ENCODE data around the gene RAB11B. TPM values are rescaled to one million over a fixed set of nuclear protein-coding genes. Genes with fewer than 3 reads are reported as not detected.
A peak's percentile ranks its signal among the peaks of the same experiment; 100 is the strongest.

RAB11B gene
- total and polyA plus RNA-seq, 9 of the 15 experiments (the other 6 are each of a cell fraction or from before 2014, with no cell fraction given), result 0.74 to 71.0 (median 13.8) TPM

GRCh38 chr19:8412783-8413628, 22.8 kb downstream of the RAB11B start, which contains the start of gene MARCHF2 (continued):
- TF ChIP-seq TCF7L2 (IDR thresholded peaks at IDR 0.05; ENCODE audit: low read depth, low read length) (no peak), TEAD1 (CRISPR knock-in tag; IDR thresholded peaks at IDR 0.05) (no peak), ZNF253 (CRISPR knock-in tag; conservative IDR thresholded peaks at IDR 0.05) (no peak), KDM1A (IDR thresholded peaks at IDR 0.05) (no peak), HNRNPUL1 (IDR thresholded peaks at IDR 0.05; ENCODE audit: low read length) (no peak), CBX2 (IDR thresholded peaks at IDR 0.05; ENCODE audit: insufficient read depth, low read length, poor library complexity, severe bottlenecking) (no peak), ARID3A (IDR thresholded peaks at IDR 0.05; ENCODE audit: borderline replicate concordance, low read depth, low read length) (no peak), HDAC2 (IDR thresholded peaks at IDR 0.05) (no peak), PRPF4 (IDR thresholded peaks at IDR 0.05; ENCODE audit: insufficient read depth, low read depth, low read length, poor library complexity, severe bottlenecking) (no peak), BRD9 (IDR thresholded peaks at IDR 0.05; ENCODE audit: low read depth, partially characterized antibody) (no peak), SMAD2 (IDR thresholded peaks at IDR 0.05; ENCODE audit: low read depth, low read length) (no peak), SRSF9 (IDR thresholded peaks at IDR 0.05; ENCODE audit: borderline replicate concordance, low read depth, low read length) (no peak), FOSL1 (tag; conservative IDR thresholded peaks at IDR 0.05) (no peak), NFE2L1 (tag; IDR thresholded peaks at IDR 0.05; ENCODE audit: borderline replicate concordance, low read depth) (no peak), MITF (IDR thresholded peaks at IDR 0.05) (peak; percentile 75; the same call in 1 of the 2 replicates)
- TF ChIP-seq, protein P1, sequence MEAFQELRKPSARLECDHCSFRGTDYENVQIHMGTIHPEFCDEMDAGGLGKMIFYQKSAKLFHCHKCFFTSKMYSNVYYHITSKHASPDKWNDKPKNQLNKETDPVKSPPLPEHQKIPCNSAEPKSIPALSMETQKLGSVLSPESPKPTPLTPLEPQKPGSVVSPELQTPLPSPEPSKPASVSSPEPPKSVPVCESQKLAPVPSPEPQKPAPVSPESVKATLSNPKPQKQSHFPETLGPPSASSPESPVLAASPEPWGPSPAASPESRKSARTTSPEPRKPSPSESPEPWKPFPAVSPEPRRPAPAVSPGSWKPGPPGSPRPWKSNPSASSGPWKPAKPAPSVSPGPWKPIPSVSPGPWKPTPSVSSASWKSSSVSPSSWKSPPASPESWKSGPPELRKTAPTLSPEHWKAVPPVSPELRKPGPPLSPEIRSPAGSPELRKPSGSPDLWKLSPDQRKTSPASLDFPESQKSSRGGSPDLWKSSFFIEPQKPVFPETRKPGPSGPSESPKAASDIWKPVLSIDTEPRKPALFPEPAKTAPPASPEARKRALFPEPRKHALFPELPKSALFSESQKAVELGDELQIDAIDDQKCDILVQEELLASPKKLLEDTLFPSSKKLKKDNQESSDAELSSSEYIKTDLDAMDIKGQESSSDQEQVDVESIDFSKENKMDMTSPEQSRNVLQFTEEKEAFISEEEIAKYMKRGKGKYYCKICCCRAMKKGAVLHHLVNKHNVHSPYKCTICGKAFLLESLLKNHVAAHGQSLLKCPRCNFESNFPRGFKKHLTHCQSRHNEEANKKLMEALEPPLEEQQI (IDR thresholded peaks at IDR 0.05), result no peak
- TF ChIP-seq, protein P2, sequence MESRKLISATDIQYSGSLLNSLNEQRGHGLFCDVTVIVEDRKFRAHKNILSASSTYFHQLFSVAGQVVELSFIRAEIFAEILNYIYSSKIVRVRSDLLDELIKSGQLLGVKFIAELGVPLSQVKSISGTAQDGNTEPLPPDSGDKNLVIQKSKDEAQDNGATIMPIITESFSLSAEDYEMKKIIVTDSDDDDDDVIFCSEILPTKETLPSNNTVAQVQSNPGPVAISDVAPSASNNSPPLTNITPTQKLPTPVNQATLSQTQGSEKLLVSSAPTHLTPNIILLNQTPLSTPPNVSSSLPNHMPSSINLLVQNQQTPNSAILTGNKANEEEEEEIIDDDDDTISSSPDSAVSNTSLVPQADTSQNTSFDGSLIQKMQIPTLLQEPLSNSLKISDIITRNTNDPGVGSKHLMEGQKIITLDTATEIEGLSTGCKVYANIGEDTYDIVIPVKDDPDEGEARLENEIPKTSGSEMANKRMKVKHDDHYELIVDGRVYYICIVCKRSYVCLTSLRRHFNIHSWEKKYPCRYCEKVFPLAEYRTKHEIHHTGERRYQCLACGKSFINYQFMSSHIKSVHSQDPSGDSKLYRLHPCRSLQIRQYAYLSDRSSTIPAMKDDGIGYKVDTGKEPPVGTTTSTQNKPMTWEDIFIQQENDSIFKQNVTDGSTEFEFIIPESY (CRISPR knock-in tag; IDR thresholded peaks at IDR 0.05), result no peak
- TF ChIP-seq, protein P3, sequence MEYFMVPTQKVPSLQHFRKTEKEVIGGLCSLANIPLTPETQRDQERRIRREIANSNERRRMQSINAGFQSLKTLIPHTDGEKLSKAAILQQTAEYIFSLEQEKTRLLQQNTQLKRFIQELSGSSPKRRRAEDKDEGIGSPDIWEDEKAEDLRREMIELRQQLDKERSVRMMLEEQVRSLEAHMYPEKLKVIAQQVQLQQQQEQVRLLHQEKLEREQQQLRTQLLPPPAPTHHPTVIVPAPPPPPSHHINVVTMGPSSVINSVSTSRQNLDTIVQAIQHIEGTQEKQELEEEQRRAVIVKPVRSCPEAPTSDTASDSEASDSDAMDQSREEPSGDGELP (CRISPR knock-in tag; IDR thresholded peaks at IDR 0.05; ENCODE audit: borderline replicate concordance), result peak; percentile 57; the same call in 1 of the 2 replicates

Measured in K562 (cell line).